ENCODE data around the gene MRPS7.

The MRPS7 gene

DNA sequence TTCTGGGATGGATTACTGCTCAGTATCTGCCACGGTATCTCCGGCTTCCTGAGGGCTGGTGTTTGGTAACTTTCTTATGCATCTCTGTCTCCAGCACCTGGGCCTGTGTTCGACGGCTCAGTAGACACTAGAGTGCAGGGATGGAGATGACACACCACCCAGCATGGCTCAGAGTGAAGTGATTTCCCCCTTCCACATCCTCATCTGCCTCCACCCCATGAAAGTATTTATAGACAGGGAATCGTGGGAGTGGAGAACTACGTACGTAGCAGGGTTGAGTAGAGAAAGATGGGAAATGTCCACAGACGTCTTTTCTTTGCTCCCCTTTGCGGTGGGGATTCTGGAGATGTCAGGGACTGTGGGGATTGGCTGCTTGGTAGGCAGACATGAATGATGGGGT, 39.4 kb downstream of the MRPS7 start:
- Histone ChIP-seq H3K9ac (ENCODE audit: low read depth, low read length) (no peak overlapping the region), H3K27me3 (ENCODE audit: control insufficient read depth, insufficient read depth, low read length) (no peaks in the 10 kb centered on the region), H3K36me3 (ENCODE audit: control insufficient read depth, insufficient read depth, low read length) (no peaks in the 10 kb centered on the region), H3K4me1 (ENCODE audit: control insufficient read depth, insufficient read depth, low read length) (no peaks in the 10 kb centered on the region), H3K4me3 (ENCODE audit: low read depth, low read length) (no peak overlapping the region), H3K9me3 (ENCODE audit: control insufficient read depth, insufficient read depth, low read length) (no peaks in the 10 kb centered on the region)

DNA sequence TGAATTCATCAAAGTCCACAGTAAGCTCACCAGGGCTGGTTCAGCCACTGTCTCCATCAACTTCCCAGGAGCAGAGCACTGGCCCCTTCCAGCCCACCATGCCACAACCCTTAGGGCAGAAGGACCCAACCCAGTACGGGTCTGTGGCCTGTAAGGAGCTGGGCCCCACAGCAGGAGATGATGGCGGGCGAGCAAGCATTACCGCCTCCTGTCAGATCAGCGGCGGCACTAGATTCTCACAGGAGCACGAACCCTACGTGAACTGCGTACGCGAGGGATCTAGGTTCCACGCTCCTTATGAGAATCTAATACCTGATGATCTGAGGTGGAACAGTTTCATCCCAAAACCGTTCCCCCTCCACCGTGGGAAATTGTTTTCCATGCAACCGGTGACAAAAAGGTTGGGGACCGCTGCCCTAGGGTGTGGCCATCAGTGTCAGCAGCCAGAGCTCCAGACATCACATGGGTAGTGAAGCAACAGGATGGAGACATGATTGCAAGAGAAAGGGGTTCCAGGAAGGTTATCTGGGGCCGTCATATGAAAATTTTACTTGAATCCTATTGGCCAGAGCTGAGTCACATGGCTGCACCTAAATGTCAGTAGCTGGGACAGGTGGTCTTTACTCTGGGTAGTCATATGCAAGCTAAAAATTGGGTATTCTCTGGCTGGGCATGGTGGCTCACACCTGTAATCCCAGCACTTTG, 40.0 kb downstream of the MRPS7 start:
- no peaks in the 10 kb centered on the region for H3K9me3 ChIP-seq (ENCODE audit: control insufficient read depth, insufficient read depth, low read length)
- no peaks in the 10 kb centered on the region for H3K36me3 ChIP-seq (ENCODE audit: control insufficient read depth, insufficient read depth, low read length)
- no peak overlapping the region for H3K4me3 ChIP-seq (ENCODE audit: low read depth, low read length)
- H3K4me1 ChIP-seq (ENCODE audit: control insufficient read depth, insufficient read depth, low read length) = no peaks in the 10 kb centered on the region
- H3K27me3 ChIP-seq (ENCODE audit: control insufficient read depth, insufficient read depth, low read length) = no peaks in the 10 kb centered on the region
- no peak overlapping the region for H3K9ac ChIP-seq (ENCODE audit: low read depth, low read length)

DNA sequence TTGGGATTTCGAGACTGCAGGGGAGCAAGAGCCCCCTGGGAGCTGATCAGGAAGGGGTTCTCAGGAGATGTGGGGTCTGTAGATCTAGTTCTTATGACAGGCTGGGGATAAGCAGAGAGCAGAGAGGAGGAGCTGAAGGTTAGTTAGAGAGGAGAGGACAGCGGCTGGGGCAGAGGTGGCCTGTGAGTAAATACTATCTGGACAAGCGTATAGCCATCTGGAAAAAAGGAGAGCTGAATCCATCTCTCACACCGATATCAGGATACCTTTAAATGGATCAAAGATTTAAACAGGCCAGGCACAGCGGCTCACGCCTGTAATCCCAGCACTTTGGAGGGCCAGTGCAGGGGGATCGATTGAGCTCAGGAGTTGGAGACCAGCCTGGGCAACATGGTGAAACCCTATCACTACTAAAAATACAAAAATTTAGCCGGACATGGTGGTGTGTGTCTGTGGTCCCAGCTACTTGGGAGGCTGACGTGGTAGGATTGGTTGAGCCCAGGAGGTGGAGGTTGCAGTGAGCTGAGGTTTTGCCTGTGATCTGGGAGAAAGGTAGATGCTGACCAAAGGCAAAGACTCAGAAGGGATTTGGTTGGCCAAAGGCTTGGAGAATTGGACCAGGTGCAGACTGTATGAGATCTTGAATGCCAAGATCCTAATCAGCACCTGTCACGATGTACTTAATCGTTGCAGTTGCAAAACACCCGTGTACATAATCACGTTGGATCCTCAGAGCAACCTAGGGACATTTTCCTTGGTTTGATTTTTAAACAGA, 46.5 kb downstream of the MRPS7 start:
- Histone ChIP-seq H3K9ac (ENCODE audit: low read depth, low read length) (no peak overlapping the region), H3K4me3 (ENCODE audit: low read depth, low read length) (no peak overlapping the region), H3K4me1 (ENCODE audit: control insufficient read depth, insufficient read depth, low read length) (no peaks in the 10 kb centered on the region), H3K27me3 (ENCODE audit: control insufficient read depth, insufficient read depth, low read length) (no peaks in the 10 kb centered on the region), H3K9me3 (ENCODE audit: control insufficient read depth, insufficient read depth, low read length) (no peaks in the 10 kb centered on the region), H3K36me3 (ENCODE audit: control insufficient read depth, insufficient read depth, low read length) (no peaks in the 10 kb centered on the region)

DNA sequence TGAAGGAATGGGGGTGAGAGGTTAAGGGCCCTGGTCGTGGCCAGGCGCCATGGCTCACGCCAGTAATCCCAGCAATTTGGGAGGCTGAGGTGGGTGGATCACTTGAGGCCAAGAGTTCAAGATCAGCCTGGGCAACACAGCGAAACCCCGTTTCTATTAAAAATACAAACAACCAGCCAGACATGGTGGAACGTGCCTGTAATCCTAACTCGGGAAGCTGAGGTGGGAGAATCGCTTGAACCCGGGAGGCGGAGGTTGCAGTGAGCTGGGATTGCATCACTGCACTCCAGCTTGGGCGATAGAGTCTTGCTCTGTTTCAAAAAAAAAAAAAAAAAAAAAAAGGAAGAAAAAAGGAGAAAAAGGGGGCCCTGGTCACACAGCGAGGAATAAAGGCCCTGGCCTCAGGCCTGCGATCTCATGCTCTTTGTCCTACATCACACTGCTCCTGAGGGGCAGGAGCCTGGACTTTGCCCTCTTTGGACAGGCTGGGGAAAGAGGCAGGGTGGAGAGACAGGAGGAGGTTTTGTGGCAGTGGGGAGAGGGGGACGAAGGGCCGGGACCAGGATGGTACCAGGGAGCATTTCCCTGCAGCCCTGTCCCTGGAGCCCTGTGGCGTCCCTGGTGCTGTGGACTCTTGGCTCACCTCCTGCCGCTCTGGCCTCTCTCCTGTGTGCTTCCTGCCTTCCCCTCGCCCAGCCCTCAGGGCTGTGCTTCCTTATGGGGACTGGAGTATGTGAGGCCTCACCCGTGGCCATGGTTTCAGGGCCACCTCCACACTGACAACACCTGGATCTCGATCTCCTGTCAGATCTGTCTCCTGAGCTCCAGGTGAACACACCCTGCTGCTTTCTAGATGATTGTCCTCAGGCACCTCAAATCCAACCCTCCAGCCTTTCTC, 47.3 kb downstream of the MRPS7 start:
- peak overlapping the region; percentile 3 for H3K9ac ChIP-seq (ENCODE audit: low read depth, low read length)
- H3K36me3 ChIP-seq (ENCODE audit: control insufficient read depth, insufficient read depth, low read length) = no peaks in the 10 kb centered on the region
- H3K27me3 ChIP-seq (ENCODE audit: control insufficient read depth, insufficient read depth, low read length) = no peaks in the 10 kb centered on the region
- no peaks in the 10 kb centered on the region for H3K9me3 ChIP-seq (ENCODE audit: control insufficient read depth, insufficient read depth, low read length)
- H3K4me1 ChIP-seq (ENCODE audit: control insufficient read depth, insufficient read depth, low read length) = no peaks in the 10 kb centered on the region
- H3K4me3 ChIP-seq (ENCODE audit: low read depth, low read length) = no peak overlapping the region

DNA sequence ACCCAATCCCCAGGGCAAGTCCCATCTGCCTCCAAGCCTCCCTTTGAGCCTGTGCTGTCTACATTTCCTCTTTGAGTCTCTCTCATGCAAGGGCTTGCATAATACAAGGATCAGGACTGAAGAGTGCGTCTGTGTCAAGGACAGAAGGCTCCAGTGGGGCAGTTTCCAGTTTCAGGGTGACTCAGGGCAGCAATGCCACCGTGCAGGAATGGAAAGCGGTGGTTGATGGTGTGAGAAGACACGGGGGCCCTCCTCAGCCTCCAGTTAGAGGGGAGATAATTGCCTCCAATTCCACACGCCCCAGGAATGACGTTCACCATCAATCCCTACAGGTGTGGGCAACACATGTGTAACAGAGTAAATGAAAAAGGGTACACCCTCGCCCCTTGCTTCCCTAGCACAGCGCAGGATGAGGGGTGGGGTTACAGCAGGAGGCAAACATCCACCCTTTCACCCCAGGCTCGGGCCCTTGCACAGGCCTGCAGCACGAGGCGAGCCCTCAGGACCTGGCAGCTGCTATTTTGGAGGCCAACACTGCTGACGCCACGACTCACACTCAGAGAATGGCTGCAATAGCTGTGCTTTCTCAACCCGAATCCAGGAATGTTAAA, 52.4 kb downstream of the MRPS7 start:
- Histone ChIP-seq H3K36me3 (ENCODE audit: control insufficient read depth, insufficient read depth, low read length) (peaks cover 4% of the 10 kb centered on the region), H3K4me1 (ENCODE audit: control insufficient read depth, insufficient read depth, low read length) (peaks cover 6% of the 10 kb centered on the region), H3K9ac (ENCODE audit: low read depth, low read length) (no peak overlapping the region)

DNA sequence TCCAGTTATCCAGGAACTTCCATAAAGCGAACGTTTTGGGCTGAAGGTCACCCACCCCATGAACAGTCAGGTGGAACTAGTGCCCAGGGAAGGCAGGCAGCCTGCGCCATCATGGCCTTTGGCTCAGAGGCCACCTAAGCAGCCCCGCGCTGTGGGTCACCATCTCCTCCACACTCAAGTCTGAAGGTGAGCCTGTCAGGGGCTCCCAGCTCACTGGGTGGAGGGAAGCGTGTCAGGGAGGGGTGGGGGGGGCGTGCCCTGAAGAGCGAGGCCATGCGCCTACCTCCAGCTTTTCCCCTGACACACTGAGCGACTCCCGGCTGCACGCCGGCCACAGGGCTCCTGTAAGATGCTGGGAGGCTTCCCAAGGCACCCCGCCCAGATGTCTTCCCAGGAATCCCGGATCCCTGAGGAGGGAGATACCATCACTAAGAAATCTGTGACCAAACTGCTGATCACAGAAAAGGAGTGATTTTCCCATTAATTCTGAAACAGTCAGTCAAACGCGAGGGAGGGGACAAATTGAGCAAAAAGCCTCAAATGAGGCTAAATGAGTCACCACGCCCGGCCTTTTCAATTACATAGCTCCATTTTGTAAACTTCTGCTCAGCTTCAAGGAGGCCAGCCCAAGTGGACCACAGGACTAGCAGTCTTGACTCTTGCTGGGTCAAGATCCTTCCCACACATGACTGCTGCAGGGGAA, 54.0 kb downstream of the MRPS7 start:
- Histone ChIP-seq H3K4me1 (ENCODE audit: control insufficient read depth, insufficient read depth, low read length) (peaks cover 6% of the 10 kb centered on the region), H3K36me3 (ENCODE audit: control insufficient read depth, insufficient read depth, low read length) (peaks cover 11% of the 10 kb centered on the region), H3K27me3 (ENCODE audit: control insufficient read depth, insufficient read depth, low read length) (no peaks in the 10 kb centered on the region), H3K4me3 (ENCODE audit: low read depth, low read length) (no peak overlapping the region), H3K9me3 (ENCODE audit: control insufficient read depth, insufficient read depth, low read length) (no peaks in the 10 kb centered on the region), H3K9ac (ENCODE audit: low read depth, low read length) (no peak overlapping the region)

More for the DNA sequence above, 52.4 kb downstream of the MRPS7 start:
- Histone ChIP-seq H3K27me3 (ENCODE audit: control insufficient read depth, insufficient read depth, low read length) (no peaks in the 10 kb centered on the region), H3K4me3 (ENCODE audit: low read depth, low read length) (no peak overlapping the region), H3K9me3 (ENCODE audit: control insufficient read depth, insufficient read depth, low read length) (no peaks in the 10 kb centered on the region)

Measured in iPS-15b (cell line).